Hematopoietic multipotent progenitor cell (in vitro differentiated cells): ENCODE measurements around the gene NOL4L. TPM values are rescaled to one million over a fixed set of nuclear protein-coding genes. Genes with fewer than 3 reads are reported as not detected.

Source experiments
- DNase-seq, 3 donors: peaks; one replicate each; pipeline ENCODE4 v3.0.0-alpha.2; 2011 to 2015; ENCODE audit warnings: low read depth in 2 of 3, low spot score in 2 of 3
- total RNA-seq: library from RNA; depleted of rRNA; stranded (reverse); fragments of >200 nt; gene quantifications from one replicate; pipeline ENCODE4 v1.2.3, GENCODE V29; 2012

Gene NOL4L
- total RNA-seq, 1 donor: 34.5 TPM

DNA sequence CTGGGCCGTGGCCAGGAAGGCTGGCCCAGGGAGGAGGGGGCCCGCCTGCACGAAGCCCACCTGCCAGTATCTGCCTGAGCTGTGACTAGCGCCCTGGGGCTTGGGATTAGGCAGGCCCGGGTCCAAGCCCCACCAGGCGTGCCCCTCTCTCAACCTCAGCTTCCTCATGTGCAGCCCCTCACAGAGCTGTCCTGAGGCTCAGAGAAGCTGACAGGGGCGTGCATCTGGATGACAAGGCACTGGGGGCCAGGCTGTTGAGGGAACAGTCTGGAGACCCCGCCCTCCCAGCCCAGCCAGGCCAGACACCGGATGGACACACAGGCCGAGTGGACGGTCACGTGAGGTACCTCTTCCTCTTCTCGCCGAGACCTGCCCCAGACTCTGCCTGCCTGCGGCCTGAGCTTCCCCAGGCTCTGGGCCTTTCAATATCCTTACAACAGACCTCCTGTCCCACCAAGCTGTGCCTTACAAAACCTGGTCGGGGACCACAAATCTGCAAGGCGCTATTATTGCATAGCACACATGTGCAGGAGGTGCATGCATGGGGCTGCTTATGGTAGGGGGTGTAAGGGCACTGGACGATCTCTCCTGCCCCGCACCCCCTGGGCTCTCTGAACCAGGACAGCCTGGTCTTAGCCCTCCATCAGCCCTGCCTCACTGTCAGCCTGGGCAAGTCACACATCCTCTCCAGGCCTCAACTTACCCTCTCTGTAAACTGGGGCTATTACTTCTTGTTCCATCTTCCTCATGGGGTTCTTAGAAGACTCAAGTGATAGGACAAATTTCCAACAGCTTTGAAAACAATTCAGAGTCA, 20.0 kb downstream of the NOL4L start:
- DNase-seq: peak in 2 of 3 donors; percentile 47 to 58

DNA sequence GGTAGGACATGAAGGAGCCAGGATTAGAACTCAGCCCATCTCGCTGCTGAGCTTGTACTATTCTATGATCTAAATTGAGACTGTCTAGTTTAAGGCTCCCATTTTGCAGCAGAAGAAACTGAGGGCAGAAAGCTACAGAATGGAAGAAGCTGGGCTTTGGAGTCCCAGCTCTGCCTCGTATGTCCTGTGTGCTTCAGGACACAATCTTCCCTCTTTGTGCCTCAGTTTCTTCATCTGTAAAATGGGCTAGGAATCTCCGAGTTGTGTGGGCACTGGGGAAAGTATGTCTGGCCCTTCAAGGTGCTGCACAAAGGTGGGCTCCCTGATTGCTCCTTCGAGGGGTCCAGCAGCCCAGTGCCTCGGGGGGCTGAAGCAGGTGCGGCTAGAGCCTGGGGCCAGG, 20.7 kb downstream of the NOL4L start:
- no peak for DNase-seq

DNA sequence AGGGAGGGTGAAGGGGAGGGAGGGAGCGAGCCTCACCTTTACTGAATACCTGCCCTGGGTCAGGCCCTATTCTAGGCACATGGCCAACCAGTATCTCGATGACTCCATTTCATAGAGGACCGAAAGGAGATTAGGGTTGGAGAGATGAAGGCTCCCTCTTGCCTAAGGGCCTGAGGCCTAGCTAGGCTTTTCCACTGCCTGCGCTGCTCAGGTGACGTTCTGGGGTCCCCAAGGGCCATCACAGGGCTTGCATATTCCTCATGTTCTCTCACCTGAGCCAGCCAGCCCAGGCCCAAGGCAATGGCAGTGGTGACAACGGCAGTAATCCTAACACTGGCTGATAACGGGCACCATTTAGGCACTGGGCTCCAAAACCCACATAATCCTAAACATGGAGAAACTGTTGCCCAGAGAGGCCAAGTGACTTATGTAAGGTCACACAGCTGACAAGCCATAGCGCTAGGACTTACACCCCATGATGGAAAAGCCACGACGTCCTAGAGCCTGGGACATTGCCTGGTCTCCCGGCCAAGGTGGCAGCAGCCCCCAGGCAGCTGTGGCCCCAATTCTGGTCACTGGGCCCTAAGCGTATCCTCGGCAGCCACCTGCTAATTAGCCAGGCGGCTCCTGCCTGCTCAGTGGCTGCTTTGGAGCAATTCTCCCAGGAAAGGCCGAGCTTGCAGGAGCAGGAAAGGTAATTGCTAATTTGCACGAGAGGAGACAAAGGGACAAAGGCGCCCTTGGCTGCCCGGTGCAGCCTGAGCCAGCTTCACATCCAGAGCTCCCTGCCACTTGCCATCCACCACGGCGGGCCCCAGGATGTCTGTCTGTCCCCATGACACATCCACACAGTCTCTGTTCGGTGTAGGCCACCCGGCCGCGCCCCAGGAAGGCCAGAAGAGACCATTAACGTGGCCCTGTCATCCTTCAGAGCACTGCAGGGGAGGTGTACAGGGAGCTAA, 21.5 kb downstream of the NOL4L start:
- no peak for DNase-seq

DNA sequence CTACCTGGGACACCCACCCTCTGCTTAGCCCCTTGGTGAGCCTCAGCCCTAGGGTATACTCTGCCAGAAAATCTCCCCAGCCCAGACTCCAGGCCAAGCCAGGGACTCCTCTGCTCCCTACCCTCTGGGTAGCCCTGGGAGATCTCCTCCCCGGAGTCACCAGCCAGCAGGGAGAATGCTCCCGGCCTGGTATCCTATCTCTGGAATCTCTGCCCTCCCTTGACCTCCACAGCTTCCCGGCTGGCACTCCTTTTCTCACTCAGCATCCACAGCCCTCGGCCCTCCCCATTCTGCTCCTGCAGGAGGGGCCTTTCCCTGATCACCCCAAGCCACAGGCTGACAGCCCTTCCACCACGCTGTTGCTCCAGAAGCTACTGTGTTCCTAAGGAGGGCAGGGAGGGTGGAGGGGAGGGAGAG, 22.6 kb downstream of the NOL4L start:
- DNase-seq: no peak

DNA sequence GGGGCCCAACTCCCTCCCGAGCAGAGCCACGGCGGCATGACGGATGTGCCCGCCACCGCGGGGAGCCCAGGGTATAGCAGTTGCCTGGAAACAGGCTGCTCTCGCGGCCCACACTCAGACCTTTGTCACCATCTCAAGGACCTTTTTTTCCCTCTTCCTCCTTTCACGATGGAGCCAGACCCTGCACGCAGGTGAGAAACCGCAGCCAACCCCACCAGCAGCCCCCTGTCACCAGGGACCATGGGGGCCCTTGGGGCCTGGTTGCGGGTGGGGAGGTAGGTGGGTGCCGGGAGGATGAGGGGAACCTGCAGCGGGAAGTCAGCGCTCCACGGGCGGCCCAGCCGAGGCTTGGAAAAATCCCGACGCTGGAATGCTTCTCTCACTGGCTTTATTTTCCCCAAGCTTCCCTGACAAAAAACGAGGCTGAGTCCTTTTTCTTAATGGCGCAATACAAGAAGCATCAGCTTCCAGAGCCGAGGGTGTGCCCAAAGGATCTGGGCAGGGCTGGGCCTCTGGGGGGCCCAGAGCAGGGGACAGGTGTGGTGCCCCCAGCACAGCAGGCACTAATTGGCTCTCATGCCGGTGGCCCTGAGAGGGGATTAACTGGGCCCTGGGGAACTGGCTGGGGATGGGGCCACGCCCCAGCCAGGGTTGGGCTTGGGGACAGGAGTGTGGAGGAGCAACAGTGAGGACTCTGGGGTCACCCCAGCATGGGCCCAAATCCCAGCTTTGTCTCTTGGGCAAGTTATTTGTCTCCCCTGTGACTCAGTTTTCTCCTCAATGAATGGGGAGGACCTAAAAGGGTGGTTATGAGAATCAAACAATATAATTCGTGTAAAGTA, 23.9 kb downstream of the NOL4L start:
- peak in 1 of 3 donors; percentile 54 for DNase-seq

DNA sequence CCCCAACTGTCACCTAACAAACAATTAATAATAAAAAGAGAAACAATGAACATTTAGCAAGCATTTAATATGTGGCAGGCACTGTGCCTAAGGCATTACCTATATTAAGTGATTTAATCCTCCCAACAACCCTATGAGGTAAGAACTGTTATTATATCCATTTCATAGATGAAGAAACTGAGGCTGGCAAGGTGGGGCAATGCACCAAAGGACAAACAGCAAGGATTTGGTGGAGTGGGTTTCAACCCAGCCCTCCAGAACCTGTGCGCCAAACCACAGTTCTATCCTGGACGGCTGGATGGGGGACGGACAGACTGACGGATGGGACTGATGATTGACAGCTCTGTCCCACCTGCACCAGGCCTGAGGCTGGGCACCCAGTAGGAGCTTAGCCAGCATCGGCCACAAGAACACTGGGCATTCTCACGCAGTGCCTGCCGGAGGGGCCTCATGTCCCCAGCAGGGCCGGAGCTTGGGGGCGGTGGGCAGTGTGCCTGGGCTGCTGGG, 24.6 kb downstream of the NOL4L start:
- no peak for DNase-seq

DNA sequence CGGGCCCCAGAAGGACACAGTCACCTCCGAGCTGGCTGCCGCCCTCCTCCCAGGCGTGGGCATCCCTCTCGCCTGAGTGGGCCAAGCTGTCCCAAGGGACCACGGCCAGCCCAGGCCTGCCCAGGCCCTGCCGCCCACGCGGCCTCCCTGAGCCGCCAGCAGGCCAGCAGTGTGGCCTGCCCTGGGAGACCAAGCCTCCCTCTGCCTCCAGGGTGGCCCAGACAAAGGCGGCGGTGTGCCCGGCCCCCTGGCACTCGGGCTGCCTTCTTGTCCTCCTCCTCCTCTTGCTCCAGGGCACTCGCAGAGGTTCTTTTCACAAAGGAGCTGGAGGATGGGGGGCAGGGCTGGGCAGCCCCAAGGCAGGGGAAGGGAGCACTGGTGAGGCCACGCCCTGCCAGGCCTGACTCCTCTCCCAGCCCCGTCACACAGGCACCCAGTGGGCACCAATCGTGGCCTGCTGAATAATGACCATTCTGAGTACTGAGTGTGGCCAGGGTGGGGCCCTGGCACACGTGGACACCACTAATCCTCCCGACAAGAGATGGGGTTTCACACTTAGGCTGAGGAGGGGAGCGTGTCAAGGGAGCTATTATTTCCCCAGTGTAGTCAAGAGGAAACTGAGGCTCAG, 25.3 kb downstream of the NOL4L start:
- no peak for DNase-seq

DNA sequence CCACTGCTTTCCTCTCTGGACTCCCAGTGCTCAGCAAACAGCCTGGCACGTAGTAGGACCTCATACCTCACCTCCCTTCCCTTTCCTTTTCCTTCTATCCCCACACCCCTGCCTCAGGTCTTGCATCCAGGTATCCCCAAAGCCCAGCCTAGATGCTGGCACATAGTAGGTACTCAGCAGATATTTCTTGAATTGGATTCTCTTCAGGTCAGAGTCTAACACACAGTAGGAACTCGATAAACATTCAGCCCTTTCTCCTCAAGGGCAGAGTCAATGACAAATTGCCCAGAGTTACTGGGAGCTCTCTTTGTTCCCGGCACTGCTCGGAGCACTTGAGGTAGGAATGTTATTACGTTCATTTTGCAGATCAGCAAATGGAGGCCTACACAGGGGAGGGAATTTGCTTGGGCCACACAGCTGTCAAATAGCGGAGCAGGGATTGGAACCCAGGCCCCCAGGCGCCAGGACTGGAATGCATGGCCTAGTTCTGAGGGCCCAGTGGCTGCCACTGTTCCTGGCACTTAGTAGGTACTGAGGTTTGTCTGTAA, 25.9 kb downstream of the NOL4L start:
- DNase-seq: no peak

DNA sequence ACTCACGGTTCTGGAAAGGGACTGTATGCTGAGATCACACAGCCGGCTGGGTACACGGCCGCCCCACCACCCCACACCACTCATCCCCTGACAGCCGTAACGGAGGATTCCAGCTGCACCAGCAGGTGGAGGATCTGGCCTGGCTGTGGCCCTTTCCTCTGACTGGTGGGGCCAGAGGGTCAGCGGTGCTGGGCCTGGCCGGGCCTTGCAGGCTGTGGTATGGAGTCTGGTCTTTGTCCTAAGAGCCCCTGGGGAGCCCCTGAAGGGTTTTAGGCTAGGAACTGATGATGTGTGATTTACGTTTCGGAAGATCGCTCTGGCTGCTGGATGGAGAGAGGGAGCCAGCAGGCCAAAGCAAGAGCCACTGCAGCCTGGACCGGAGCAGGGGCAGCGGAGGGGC, 26.6 kb downstream of the NOL4L start:
- DNase-seq: no peak

DNA sequence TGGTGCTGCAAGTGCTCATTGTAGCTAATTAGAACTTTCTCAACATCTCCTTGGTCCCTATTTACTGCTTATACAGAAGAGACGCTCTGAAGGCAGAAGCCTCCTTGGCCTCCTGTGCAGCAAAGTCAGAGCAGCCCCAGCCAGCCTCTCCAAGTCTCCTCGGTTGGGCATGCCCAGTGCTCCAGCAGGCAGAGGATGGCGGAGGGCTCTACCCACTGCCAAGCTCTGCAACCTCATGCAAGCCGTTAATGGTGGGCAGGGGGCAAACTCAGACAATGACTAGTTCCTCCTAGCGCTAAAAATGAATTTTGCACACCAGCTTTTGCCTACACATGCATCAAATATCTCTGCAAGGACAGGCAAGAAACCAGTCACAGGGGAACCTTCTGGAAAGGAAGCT, 27.8 kb downstream of the NOL4L start:
- peak in 1 of 3 donors; percentile 53 for DNase-seq

DNA sequence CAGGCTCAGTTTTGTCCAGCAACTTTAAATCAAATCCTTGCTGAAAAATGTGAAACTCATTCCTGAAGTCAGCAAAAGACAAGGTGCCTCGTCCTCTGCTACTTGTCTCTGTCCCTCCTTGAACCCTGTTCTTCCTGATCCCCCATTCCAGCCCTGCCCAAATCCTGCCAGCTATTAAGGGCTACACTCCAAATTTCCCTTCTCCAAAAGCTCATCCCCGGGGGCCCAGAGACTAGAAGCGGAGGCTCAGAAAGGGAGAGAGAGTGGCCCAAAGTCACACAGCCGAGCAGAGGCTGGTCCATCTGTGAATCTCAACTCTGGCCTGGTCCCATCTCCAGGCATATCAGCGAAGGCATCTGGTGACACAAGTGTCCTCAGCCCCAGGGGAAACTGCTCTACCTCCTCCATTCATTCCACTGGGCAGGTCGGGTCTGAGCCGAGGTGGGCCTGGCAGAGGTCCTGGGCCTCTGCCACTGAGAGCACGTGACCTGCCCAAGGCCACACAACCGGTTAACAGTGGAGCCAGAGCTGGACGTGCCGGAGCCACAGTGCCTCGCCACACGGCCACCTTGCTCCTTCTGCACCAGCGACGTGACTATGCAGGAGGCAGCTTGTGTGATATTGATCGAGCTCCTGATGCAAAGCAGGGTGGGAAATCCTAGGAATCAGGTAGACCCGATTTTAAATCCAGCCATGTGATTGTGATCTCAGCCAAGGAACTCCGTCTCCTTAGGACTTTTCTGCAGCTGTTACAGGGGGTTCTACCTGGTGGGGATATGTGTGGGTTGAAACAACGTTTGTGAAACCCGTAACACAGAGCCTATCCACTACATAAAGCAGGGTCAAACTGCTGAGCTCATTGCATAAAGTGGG, 28.6 kb downstream of the NOL4L start:
- DNase-seq: no peak

DNA sequence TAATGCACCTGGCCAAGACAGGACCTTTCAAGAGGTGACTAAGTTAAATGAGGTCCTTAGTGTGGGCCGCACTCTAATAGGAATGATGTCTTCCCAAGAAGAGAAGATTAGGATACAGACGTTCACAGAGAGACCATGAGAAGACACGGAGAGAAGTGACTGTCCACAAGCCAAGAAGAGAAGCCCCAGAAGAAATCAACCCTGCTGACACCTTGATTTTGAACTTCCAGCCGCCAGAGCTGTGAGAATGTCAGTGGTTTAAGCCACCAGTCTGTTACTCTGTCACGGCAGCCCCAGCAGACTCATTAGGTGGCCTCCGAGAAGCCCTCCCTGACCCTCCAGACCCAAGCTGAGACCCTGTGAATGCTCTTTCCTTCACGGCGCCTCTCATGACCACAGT, 29.5 kb downstream of the NOL4L start:
- no peak for DNase-seq

DNA sequence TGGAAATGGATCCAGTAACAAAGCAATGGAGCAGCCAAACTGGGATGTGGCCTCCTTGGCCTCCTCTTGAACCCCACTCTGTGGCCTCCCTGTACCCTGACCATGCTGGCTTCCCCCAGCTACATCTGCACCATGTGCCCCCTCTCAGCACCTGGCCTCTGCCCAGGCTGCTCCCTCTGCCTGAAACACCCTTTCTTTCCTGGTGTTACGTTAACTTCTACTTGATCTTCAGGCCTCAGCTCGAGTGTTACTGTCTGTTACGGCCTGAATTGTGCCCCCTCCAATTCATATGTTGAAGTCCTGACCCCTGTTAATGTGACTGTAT, 30.2 kb downstream of the NOL4L start:
- no peak for DNase-seq

DNA sequence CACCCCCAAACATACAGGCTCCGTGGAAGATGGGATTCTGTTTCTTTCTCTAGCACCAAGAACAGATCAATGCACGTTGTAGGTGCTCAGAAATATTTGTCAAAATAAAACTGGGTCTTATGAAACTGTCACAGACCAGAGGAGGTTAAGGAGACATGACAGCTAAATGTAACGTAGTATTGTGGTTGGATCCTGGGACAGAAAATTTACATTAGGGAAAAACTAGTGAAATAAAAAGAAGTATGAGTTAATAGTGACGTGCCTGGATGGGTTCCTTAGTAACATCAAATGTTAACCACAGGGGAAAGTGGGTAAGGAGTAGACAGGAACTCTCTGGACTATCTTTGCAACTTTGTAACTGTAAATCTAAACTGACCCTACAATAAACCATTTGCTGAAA, 31.5 kb downstream of the NOL4L start:
- DNase-seq: no peak

DNA sequence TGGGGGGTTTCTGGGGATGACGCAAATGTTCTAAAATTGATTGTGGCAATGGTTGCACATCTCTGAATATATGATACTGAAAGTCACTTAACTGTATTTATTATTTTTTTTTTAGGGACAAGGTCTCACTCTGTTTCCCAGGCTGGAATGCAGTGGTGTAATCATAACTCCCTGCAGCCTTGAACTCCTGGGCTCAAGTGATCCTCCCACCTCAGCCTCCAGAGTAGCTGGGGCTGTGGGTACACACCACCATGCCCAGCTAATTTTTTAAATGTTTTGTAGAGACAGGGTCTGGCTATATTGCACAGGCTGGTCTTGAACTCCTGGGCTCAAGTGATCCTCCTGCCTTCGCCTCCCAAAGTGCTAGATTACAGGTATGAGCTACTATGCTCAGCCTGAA, 33.4 kb downstream of the NOL4L start:
- no peak for DNase-seq

DNA sequence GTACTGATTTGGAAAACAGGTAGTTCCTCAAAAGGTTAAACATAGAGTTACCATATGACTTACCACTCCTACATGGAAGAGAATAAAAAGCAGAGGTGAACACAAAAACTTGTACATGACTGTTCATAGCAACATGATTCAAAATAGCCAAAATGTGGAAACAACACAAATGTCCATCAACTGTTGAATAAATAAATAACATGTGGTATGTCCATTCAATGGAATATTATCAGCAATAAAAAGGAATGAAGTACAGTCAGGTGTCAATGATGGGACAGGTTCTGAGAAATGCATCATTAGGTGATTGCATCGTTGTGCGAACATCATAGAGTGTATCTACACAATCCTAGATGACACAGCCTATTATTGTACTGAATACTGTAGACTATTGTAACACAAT, 35.3 kb downstream of the NOL4L start:
- DNase-seq: no peak

DNA sequence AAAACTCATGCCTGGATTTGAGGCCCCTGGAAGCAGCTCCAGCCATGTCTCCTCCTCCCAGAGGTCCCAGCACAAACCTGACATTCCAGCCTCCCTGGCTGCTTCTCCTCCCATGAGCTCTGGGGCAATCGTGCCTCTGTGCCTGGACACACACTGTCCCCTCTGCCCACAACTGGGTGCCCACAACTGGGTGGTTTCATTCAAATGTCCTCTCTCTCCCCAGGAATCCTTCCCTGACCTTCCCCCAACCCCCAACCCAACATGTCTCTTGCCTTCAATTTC, 37.4 kb downstream of the NOL4L start:
- DNase-seq: no peak

DNA sequence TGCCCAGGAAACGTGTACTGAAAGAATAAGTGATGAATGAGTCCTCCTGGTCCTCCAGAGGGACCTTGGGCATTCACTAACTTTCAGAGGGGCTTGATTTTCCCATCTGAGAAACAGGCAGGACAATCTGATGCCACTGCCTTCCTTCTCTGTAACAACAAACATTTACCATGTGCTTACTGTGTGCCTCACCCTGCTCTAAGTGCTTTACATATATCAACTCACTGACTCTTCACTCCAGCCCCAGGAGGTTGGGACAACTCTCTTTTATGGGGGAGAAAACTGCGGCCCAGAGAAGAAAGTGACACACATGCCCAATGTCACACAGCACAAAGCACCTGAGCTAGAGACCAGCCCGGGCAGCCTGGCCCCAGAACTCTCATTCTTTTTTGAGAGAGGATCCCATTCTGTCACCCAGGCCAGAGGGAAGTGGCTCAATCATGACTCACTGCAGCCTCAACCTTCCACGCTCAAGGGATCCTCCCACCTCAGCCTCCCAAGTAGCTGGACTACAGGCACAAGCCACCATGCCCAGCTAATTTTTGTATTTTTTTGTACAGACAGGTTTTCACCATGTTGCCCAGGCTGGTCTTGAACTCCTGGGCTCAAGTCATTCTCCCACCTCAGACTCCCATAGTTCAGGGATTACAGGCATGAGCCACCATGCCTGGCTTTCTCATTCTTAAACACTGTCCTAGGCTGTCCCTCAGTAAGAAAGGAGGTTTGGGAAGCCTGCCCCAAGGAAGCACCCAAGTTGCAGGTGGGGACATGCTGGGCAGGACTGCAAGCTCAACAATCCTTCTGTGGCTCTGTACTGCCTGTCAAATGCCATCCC, 38.0 kb downstream of the NOL4L start:
- no peak for DNase-seq
